ENCODE results near the gene IQCK.

GRCh38 chr16:19703172-19703889, 14.7 kb upstream of the IQCK start:
- TF ChIP-seq CTCF (IDR thresholded peaks at IDR 0.05; ENCODE audit: low read depth, low read length, poor library complexity, severe bottlenecking) (no peak), EZH2phosphoT487 (IDR thresholded peaks at IDR 0.05; ENCODE audit: borderline replicate concordance, low read length) (no peak)

Data from DOHH2 (cell line).